Measurements from ENCODE around the gene HSPA1L. TPM values are rescaled to one million over a fixed set of nuclear protein-coding genes. Genes with fewer than 3 reads are reported as not detected.

HSPA1L gene
- total and polyA plus RNA-seq, 2 experiments from 2014 or later: 0.44 to 0.83 TPM

GRCh38 chr6:31785475-31785874 lies 29.6 kb downstream of the HSPA1L start:
- DNase-seq (ENCODE audit: low spot score): no peak
- Histone ChIP-seq H3K27ac (ENCODE audit: low read depth) (no peak overlapping the region), H3K4me3 (no peak overlapping the region), H3K4me1 (ENCODE audit: insufficient read depth) (no peaks in the 10 kb centered on the region), H3K27me3 (ENCODE audit: insufficient read depth) (no peaks in the 10 kb centered on the region), H3F3A (replicated peaks; ENCODE audit: low read depth) (no peaks in the 10 kb centered on the region; the same call in 1 of the 2 replicates), H4K20me1 (replicated peaks; ENCODE audit: insufficient read depth) (no peaks in the 10 kb centered on the region; the same call in 1 of the 2 replicates), H3K79me2 (replicated peaks; ENCODE audit: insufficient read depth) (no peaks in the 10 kb centered on the region), H3K9me2 (ENCODE audit: insufficient read depth) (no peaks in the 10 kb centered on the region), H3K4me2 (no peak overlapping the region), H3K36me3 (ENCODE audit: insufficient read depth) (peaks cover 8% of the 10 kb centered on the region), H2AFZ (no peak overlapping the region)
- Mint-ChIP-seq H3K4me3 (no peak overlapping the region), H3K4me1 (no peaks in the 10 kb centered on the region), H3K36me3 (ENCODE audit: low read depth) (peaks cover 55% of the 10 kb centered on the region), H3K9me3 (no peaks in the 10 kb centered on the region), H3K27ac (no peak overlapping the region), H3K27me3 (ENCODE audit: insufficient read depth, low read depth, poor library complexity) (peaks cover 11% of the 10 kb centered on the region)
- TF ChIP-seq ZNF331 (CRISPR knock-in tag; IDR thresholded peaks at IDR 0.05; ENCODE audit: low read depth): no peak
- no peak for TF ChIP-seq CREB1 (CRISPR knock-in tag; IDR thresholded peaks at IDR 0.05; ENCODE audit: low read depth)
- TF ChIP-seq JUNB (IDR thresholded peaks at IDR 0.05; ENCODE audit: unreplicated experiment): no peak
- TF ChIP-seq, protein P1, sequence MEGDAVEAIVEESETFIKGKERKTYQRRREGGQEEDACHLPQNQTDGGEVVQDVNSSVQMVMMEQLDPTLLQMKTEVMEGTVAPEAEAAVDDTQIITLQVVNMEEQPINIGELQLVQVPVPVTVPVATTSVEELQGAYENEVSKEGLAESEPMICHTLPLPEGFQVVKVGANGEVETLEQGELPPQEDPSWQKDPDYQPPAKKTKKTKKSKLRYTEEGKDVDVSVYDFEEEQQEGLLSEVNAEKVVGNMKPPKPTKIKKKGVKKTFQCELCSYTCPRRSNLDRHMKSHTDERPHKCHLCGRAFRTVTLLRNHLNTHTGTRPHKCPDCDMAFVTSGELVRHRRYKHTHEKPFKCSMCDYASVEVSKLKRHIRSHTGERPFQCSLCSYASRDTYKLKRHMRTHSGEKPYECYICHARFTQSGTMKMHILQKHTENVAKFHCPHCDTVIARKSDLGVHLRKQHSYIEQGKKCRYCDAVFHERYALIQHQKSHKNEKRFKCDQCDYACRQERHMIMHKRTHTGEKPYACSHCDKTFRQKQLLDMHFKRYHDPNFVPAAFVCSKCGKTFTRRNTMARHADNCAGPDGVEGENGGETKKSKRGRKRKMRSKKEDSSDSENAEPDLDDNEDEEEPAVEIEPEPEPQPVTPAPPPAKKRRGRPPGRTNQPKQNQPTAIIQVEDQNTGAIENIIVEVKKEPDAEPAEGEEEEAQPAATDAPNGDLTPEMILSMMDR (conservative IDR thresholded peaks at IDR 0.05; ENCODE audit: low read depth in 2 of 2): no peak
- TF ChIP-seq NANOG (IDR thresholded peaks at IDR 0.05; ENCODE audit: borderline replicate concordance): no peak
- no peak for TF ChIP-seq STAT1 (IDR thresholded peaks at IDR 0.05; ENCODE audit: unreplicated experiment)
- TF ChIP-seq ZNF114 (CRISPR knock-in tag; IDR thresholded peaks at IDR 0.05): no peak
- no peak for TF ChIP-seq EZH2 (IDR thresholded peaks at IDR 0.05; ENCODE audit: low read depth, unreplicated experiment)
- TF ChIP-seq, protein P2, sequence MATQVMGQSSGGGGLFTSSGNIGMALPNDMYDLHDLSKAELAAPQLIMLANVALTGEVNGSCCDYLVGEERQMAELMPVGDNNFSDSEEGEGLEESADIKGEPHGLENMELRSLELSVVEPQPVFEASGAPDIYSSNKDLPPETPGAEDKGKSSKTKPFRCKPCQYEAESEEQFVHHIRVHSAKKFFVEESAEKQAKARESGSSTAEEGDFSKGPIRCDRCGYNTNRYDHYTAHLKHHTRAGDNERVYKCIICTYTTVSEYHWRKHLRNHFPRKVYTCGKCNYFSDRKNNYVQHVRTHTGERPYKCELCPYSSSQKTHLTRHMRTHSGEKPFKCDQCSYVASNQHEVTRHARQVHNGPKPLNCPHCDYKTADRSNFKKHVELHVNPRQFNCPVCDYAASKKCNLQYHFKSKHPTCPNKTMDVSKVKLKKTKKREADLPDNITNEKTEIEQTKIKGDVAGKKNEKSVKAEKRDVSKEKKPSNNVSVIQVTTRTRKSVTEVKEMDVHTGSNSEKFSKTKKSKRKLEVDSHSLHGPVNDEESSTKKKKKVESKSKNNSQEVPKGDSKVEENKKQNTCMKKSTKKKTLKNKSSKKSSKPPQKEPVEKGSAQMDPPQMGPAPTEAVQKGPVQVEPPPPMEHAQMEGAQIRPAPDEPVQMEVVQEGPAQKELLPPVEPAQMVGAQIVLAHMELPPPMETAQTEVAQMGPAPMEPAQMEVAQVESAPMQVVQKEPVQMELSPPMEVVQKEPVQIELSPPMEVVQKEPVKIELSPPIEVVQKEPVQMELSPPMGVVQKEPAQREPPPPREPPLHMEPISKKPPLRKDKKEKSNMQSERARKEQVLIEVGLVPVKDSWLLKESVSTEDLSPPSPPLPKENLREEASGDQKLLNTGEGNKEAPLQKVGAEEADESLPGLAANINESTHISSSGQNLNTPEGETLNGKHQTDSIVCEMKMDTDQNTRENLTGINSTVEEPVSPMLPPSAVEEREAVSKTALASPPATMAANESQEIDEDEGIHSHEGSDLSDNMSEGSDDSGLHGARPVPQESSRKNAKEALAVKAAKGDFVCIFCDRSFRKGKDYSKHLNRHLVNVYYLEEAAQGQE (IDR thresholded peaks at IDR 0.05; ENCODE audit: unreplicated experiment): no peak
- TF ChIP-seq, protein P3, sequence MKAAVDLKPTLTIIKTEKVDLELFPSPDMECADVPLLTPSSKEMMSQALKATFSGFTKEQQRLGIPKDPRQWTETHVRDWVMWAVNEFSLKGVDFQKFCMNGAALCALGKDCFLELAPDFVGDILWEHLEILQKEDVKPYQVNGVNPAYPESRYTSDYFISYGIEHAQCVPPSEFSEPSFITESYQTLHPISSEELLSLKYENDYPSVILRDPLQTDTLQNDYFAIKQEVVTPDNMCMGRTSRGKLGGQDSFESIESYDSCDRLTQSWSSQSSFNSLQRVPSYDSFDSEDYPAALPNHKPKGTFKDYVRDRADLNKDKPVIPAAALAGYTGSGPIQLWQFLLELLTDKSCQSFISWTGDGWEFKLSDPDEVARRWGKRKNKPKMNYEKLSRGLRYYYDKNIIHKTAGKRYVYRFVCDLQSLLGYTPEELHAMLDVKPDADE (IDR thresholded peaks at IDR 0.05): no peak
- TF ChIP-seq ZNF462 (CRISPR knock-in tag; IDR thresholded peaks at IDR 0.05): no peak
- no peak for TF ChIP-seq POLR2AphosphoS5 (IDR thresholded peaks at IDR 0.05; ENCODE audit: low read depth)
- TF ChIP-seq EZH2phosphoT487 (IDR thresholded peaks at IDR 0.05; ENCODE audit: unreplicated experiment): no peak
- no peak for ATAC-seq

Data from GM23338 (cell line).